Embryonic facial prominence (tissue), 1 donor: ENCODE data around the gene ZNF648.
A peak's percentile ranks its signal among the peaks of the same experiment; 100 is the strongest.
"Not testable (repeated sequence)": the region's sequence is repeated elsewhere in the genome, so short reads cannot be mapped to it uniquely, and the experiment has no call there.

ENCODE experiments used
- DNase-seq: peaks from one replicate; pipeline ENCODE4 v3.0.0-alpha.2; 2016; ENCODE audit errors: extremely low spot score

Gene ZNF648

GRCh38 chr1:182071924-182072323, 10.4 kb upstream of the ZNF648 start:
- no peak for DNase-seq

- peak; percentile 15 for DNase-seq
Observed at GRCh38 chr1:182069028-182069466, 7.5 kb upstream of the ZNF648 start.

GRCh38 chr1:182066934-182067333, 5.4 kb upstream of the ZNF648 start:
- no peak for DNase-seq

- no peak for DNase-seq
Observed at GRCh38 chr1:182065126-182065845, 3.8 kb upstream of the ZNF648 start.

GRCh38 chr1:182064611-182065010, 3.1 kb upstream of the ZNF648 start:
- DNase-seq = no peak

GRCh38 chr1:182062223-182062622, 711 bp upstream of the ZNF648 start:
- DNase-seq = no peak

GRCh38 chr1:182060877-182061276, 635 bp downstream of the ZNF648 start:
- DNase-seq = no peak

GRCh38 chr1:182059936-182060335, 1.6 kb downstream of the ZNF648 start:
- no peak for DNase-seq

GRCh38 chr1:182056601-182057366, 4.7 kb downstream of the ZNF648 start:
- no peak for DNase-seq

GRCh38 chr1:182054698-182055326, 6.7 kb downstream of the ZNF648 start:
- no peak for DNase-seq

GRCh38 chr1:182052355-182052754, 9.2 kb downstream of the ZNF648 start:
- DNase-seq = no peak

GRCh38 chr1:182051938-182052337, 9.6 kb downstream of the ZNF648 start:
- DNase-seq = no peak

GRCh38 chr1:182050481-182051448, 10.7 kb downstream of the ZNF648 start:
- no peak for DNase-seq

- DNase-seq = no peak
Observed at GRCh38 chr1:182048562-182048961, 12.9 kb downstream of the ZNF648 start.

GRCh38 chr1:182046763-182047162, 14.7 kb downstream of the ZNF648 start:
- DNase-seq = no peak

GRCh38 chr1:182045481-182045880, 16.0 kb downstream of the ZNF648 start:
- DNase-seq = not testable (repeated sequence)

- DNase-seq = no peak
Observed at GRCh38 chr1:182041615-182042014, 19.9 kb downstream of the ZNF648 start.

- no peak for DNase-seq
Observed at GRCh38 chr1:182038220-182038619, 23.3 kb downstream of the ZNF648 start.

GRCh38 chr1:182035097-182035770, 26.3 kb downstream of the ZNF648 start:
- no peak for DNase-seq

- no peak for DNase-seq
Observed at GRCh38 chr1:182032251-182032650, 29.3 kb downstream of the ZNF648 start.
